Left renal pelvis (tissue), 4 donors: ENCODE results near the gene LILRA5. TPM values are rescaled to one million over a fixed set of nuclear protein-coding genes. Genes with fewer than 3 reads are reported as not detected.
"Not testable (repeated sequence)": the region's sequence is repeated elsewhere in the genome, so short reads cannot be mapped to it uniquely, and the experiment has no call there.

ENCODE experiments used
- DNase-seq, 4 donors: peaks; one replicate each; pipeline ENCODE4 v3.0.0-alpha.2; 2013; ENCODE audit warnings: low read depth in 4 of 4, low spot score in 3 of 4
- polyA plus RNA-seq, 4 donors: library from polyadenylated mRNA; unstranded; fragments of 120-200 nt; gene quantifications; one replicate each; pipeline ENCODE4 v1.2.1, GENCODE V29; 2013; ENCODE audit not compliant: insufficient read length in 4 of 4

The LILRA5 gene
- polyA plus RNA-seq, 4 donors, result 0.37 to 0.93 (median 0.73) TPM

DNA sequence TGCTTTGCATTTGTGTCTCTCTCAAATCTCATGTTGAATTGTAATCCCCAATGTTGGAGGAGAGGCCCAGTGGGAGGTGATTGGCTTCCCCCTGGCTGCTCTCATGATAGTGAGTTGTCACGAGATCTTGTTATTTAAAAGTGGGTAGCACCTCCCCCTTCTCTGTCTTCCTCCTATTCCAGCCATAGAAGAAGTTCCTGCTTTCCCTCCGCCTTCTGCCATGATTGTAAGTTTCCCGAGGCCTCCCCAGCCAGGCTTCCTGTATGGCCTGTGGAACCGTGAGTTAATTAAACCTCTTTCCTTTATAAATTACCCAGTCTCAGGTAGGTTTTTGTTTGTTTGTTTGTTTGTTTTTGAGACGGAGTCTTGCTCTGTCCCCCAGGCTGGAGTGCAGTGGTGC lies 22.2 kb upstream of the LILRA5 start:
- DNase-seq, result no peak

GRCh38 chr19:54333586-54334298 lies 20.8 kb upstream of the LILRA5 start:
- DNase-seq, result no peak

DNA sequence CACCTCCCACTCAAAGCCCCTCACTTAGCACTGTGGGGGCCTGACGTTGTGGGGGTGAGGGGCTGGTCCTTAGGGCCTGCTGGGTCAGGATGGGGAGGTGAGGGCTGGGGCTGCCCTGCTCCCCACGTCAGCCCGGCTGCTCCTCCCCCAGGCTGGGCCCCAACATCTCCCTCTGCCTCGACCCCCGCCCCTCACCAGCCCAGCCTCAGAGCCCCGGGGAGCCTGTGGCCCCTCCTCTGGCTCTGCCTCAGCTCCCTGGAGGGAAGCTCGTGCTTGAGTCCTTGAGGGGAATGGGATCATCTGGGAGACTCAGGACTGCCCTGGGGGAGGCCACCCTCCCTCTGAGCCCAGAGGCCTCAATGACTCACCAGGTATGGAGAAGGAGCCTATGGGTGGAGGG lies 19.2 kb upstream of the LILRA5 start:
- DNase-seq, result no peak

DNA sequence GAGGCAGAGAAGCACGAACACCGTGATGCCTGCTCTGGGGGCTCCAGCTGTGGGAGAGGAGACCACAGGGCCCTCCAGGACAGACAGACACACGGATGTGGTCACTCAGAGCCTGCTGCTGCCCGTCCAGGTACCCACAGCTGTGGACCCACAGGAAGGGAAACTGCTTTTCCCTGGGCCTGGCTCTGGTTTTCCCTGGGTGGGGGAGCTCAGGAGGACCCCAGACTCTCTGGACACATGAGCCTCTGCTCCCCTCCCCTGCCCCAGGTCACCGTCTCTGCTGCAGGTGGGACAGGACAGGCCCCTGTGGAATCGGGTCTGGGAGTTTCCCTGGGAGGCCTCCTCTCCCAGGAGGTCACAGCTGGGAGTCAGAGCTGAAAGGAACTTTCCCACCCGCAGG lies 18.7 kb upstream of the LILRA5 start:
- no peak for DNase-seq

- no peak for DNase-seq
Measured at GRCh38 chr19:54329476-54330165, 16.7 kb upstream of the LILRA5 start.

GRCh38 chr19:54328781-54329180 lies 15.8 kb upstream of the LILRA5 start:
- not testable (repeated sequence) for DNase-seq

- DNase-seq, result no peak
Measured at GRCh38 chr19:54325631-54326030, 12.7 kb upstream of the LILRA5 start.

GRCh38 chr19:54325194-54325621 lies 12.2 kb upstream of the LILRA5 start:
- DNase-seq, result peak in 3 of 4 donors; percentile 12 to 32 (median 18)

DNA sequence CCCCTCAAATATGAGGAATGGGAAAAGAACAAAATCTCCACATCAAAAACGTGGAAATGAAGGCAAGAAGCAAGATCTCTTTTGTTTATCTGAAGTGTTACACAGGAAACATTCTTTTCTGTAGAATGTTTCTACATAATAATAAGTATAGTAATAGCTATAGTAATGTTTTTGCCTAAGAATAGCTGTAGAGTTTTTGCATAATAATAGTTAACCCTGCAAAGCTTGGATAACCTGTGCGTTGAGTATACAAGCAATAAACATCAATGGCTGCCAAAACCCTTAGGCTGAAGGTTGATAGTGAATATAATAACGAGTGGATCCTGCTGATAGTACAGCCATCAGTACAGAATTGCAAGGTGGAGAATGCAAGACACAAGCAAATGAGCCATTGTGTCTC lies 11.1 kb upstream of the LILRA5 start:
- DNase-seq, result no peak

- DNase-seq, result not testable (repeated sequence)
Measured at GRCh38 chr19:54322934-54323333, 10.0 kb upstream of the LILRA5 start.

DNA sequence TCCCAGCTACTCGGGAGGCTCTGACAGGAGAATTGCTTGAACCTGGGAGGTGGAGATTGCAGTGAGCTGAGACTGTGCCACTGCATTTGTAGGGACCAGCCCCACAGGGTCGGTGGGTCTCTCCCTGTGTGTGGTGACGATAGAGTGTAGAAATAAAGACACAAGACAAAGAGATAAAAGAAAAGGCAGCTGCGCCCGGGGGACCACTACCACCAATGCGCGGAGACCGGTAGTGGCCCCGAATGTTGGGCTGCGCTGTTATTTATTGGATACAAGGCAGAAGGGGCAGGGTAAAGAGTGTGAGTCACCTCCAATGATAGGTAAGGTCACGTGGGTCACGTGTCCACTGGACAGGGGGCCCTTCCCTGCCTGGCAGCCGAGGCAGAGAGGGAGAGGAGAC lies 9.3 kb upstream of the LILRA5 start:
- DNase-seq, result not testable (repeated sequence)

GRCh38 chr19:54319892-54320670 lies 7.1 kb upstream of the LILRA5 start:
- DNase-seq, result no peak

GRCh38 chr19:54319049-54319448 lies 6.1 kb upstream of the LILRA5 start:
- no peak for DNase-seq

DNA sequence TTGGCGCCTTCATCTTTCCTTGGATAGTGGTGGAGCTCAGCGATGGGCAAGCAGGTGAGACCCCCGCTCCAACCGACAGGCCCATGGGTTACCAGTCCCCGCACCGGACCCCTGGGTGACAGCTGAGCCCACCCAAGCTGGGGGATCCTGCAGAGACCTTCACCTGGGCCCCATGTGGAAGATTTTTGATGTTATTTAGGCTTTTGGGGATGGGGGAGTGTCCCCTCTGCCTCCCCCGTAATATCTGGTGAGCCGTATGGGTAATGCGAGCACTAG lies 4.9 kb upstream of the LILRA5 start:
- DNase-seq, result no peak

DNA sequence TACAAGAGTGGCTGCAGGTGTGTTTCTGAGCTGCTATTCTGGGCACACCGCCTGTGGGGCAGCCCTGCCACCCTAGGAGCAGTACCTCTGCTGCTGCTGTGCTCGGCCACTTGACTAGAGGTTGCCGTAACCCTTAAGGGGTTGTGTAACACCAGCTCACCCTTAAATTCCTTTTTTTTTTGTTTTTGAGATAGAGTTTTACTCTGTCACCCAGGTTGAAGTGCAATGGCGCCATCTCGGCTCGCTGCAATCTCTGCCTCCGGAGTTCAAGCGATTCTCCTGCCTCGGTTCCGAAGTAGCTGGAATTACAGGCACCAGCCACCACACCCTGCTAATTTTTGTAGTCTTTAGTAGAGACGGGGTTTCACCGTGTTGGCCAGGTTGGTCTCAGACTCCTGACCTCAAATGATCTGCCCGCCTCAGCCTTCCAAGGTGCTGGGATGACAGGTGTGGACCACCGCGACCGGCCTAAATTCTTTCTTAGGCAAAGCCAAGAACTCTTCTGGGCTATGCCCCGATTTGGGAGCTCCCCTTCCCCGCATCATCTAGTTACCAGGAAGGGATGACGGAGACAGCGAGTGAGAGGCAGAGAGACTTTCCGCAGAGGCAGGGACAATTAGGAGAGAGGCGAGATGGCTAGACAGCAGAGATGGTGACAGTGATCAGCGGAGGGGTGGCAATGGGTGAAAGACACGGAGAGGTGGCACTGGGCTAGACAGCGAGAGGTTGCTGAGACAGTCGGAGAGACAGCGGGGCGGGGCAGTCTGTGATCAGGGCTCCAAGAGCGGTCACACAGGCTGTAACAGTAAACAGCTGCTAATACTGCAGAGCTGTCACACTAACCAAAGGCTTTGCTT lies 4.4 kb upstream of the LILRA5 start:
- no peak for DNase-seq

GRCh38 chr19:54316746-54317107 lies 3.8 kb upstream of the LILRA5 start:
- DNase-seq, result no peak

DNA sequence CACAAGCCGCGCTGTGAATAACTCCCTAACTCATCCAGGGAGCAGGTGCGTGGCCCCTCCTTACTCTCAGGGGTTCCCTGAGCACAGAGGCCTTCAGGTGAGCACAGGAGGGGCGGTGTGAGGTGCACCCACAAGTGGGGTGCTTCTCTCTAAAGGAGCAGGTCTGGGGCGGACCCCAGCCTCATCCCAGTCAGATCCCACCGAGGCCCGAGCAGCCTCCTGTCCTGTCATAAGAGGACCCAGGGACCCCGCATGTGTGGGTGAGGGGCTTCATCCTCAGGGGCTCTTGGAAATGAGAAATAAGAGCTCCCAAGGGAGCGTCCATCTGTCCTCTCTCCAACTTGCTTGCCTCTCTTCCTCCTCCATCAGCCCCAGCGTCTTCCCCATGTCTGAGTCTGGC lies 3.0 kb upstream of the LILRA5 start:
- no peak for DNase-seq

DNA sequence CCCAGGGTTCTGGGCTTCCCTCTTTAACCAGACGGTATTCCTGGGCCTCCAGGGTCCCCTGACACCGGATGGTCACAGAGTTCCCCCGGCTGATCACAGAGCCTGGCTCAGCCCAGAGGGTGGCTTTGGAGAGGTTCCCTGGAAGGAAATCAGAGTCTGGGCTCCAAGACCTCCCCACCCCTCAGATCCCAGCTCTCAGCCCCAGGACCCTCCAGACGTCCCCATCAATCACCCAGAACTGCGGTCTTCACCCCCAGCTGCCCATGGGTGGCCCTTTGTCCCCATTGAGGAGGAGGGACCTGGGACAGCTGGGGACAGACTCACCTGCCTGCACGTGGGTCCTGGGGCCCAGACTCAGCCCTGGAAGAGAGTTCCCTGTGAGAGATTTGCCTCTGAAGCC lies 955 bp downstream of the LILRA5 start:
- DNase-seq, result no peak

GRCh38 chr19:54311486-54311885 lies 1.5 kb downstream of the LILRA5 start:
- no peak for DNase-seq

DNA sequence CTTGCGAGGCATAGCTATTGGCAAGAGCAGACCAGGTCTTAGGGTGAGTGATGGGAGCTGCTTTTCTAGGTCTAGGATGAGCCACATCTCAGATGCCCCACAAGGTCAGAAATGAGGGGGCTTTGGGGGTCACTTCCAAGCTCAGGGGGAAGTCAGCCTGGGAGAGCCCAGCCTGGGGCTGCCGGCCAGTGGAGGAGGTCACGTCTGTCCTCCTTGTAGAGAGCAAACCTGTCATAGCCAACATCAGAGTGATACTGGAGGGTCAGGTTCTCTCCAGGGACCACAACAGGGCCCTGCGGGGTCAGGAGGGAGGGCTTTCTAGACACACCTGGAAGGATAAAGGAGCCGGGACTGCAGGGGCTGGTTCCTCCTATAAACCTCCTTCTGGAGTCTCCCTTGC lies 2.4 kb downstream of the LILRA5 start:
- no peak for DNase-seq

DNA sequence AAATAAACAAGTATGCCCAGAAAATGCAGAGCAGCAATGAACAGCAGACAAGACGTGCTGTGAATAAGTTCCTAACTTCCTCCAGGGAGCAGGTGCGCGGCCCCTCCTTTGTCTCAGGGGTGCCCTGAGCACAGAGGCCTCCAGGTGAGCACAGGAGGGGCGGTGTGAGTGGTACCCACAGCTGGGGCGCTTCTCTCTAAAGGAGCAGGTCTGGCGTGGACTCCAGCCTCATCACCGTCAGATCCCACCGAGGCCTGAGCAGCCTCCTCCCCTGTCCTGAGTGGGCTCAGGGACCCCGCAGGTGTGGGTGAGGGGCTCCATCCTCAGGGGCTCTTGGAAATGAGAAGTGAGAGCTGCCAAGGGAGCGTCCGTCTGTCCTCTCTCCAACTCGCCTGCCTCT lies 3.2 kb downstream of the LILRA5 start:
- DNase-seq, result no peak
